ENCODE data around the gene DIP2C.

GRCh38 chr10:596725-597345 is 92.6 kb downstream of the DIP2C start:
- TF ChIP-seq CTCF (IDR thresholded peaks at IDR 0.05): no peak
- no peak for TF ChIP-seq POLR2A (IDR thresholded peaks at IDR 0.05)
